Nephron progenitor cell (in vitro differentiated cells): Measurements from ENCODE around the gene SPOCD1.

Experiments
- DNase-seq: peaks from one replicate; pipeline ENCODE4 v3.0.0; 2021
- H3K27ac Mint-ChIP-seq: 2 replicates; pipeline ENCODE4 v1.8.0; 2021; ENCODE audit warnings: mild to moderate bottlenecking, moderate library complexity, mixed read lengths
- H3K27me3 Mint-ChIP-seq: 2 replicates; pipeline ENCODE4 v1.8.0; 2021; ENCODE audit warnings: mild to moderate bottlenecking, low read depth, mixed read lengths; ENCODE audit not compliant: poor library complexity
- H3K36me3 Mint-ChIP-seq: 2 replicates; pipeline ENCODE4 v1.8.0; 2021; ENCODE audit warnings: low read depth, mixed read lengths
- H3K4me1 Mint-ChIP-seq: 2 replicates; pipeline ENCODE4 v1.8.0; 2021; ENCODE audit warnings: mixed read lengths
- H3K4me3 Mint-ChIP-seq: 2 replicates; pipeline ENCODE4 v1.8.0; 2021; ENCODE audit warnings: mild to moderate bottlenecking, moderate library complexity, mixed read lengths
- H3K9me3 Mint-ChIP-seq: 2 replicates; pipeline ENCODE4 v1.8.0; 2021; ENCODE audit warnings: mild to moderate bottlenecking, moderate library complexity, mixed read lengths
- CTCF ChIP-seq: fragments of 200-600 bp; sonication (generic); IDR thresholded peaks from 2 replicates; pipeline ENCODE4 v1.5.0; 2021; ENCODE audit warnings: antibody characterized with exemption

Gene SPOCD1

GRCh38 chr1:31757204-31757679 is 58.6 kb downstream of the SPOCD1 start:
- no peak overlapping the region for H3K4me3 Mint-ChIP-seq
- no peaks in the 10 kb centered on the region for H3K9me3 Mint-ChIP-seq
- H3K27me3 Mint-ChIP-seq, result peaks cover 13% of the 10 kb centered on the region
- peaks cover 65% of the 10 kb centered on the region for H3K4me1 Mint-ChIP-seq
- TF ChIP-seq CTCF, result no peak
- no peaks in the 10 kb centered on the region for H3K36me3 Mint-ChIP-seq
- no peak overlapping the region for H3K27ac Mint-ChIP-seq
- no peak for DNase-seq

DNA sequence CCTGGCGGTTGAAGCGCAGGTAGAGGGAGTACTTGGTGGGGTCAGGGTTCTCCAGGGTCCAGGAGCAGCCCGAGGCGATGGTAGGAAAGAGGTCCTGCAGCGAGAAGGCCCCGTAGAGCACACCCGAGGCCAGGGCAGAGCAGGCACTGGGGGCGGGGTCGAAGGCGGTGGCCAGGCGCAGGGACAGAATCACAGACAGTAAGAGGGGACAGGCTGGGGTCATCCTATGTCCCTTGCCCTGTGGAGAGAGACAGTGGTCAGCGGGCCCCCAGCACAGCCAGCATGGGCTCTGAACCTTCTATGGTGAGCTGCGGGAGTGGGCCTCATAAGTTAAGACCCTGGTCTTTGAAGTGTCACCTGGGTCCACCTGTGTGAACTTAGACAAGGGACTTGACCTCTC is 59.2 kb downstream of the SPOCD1 start:
- Mint-ChIP-seq H3K27me3 (peaks cover 6% of the 10 kb centered on the region), H3K36me3 (no peaks in the 10 kb centered on the region), H3K9me3 (no peaks in the 10 kb centered on the region), H3K4me1 (peaks cover 65% of the 10 kb centered on the region), H3K4me3 (no peak overlapping the region), H3K27ac (no peak overlapping the region)
- TF ChIP-seq CTCF, result no peak
- DNase-seq, result no peak

DNA sequence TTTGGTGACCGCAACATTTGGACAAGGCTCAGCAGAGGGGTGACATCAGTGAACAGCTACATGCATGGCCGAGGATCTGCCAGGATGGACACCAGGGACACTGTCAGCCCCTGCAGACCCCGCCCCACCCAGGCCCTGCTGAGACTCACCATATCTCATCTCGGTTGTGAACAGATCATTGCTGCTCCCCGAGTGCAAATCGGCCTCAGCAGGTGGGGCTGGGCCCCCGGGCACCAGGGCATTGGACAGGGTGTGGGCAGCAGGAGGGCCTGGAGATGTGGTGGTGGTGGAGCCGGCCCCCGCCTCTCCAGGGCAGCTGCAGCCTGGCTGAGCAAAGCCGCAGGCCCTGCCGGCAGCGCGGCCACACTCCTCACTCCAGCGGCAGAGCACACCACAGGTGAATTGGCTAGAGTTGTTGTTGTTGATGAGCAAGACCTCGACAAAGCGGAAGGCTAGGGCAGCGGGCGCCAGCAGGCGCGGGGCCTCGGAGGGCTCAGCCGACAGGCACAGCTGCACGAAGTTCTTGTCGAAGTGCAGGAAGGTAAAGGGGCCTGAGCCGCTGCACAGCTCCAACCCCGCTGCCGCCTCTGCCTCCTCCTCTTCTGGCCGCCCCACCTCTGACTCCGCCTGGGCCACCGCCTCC is 59.9 kb downstream of the SPOCD1 start:
- no peaks in the 10 kb centered on the region for H3K9me3 Mint-ChIP-seq
- no peak for TF ChIP-seq CTCF
- H3K4me3 Mint-ChIP-seq, result no peak overlapping the region
- no peak for DNase-seq
- no peak overlapping the region for H3K27ac Mint-ChIP-seq
- peaks cover 3% of the 10 kb centered on the region for H3K27me3 Mint-ChIP-seq
- H3K4me1 Mint-ChIP-seq, result peaks cover 65% of the 10 kb centered on the region
- no peaks in the 10 kb centered on the region for H3K36me3 Mint-ChIP-seq

DNA sequence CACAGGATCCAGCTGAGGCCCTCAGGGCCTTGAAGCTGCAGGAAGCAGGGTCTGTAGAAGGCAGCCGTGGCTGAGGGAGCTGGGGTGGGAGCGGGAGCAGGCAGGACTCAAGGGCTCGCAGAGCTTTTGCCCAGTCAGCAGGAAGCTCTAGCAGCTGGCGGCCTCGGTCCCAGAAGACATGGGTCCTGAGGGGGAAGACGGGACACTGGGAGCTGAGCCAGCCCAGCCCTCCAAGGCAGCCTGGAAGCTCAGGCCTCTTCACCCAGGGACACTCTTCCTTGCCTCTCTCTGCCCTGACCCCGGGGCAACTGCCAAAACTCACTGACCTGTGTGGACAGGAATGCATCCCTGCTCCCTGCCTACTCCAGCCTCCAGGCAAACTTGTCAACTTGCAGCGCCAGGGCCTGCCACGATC is 60.6 kb downstream of the SPOCD1 start:
- no peak overlapping the region for H3K27ac Mint-ChIP-seq
- no peak for TF ChIP-seq CTCF
- no peak for DNase-seq
- no peak overlapping the region for H3K4me3 Mint-ChIP-seq
- peaks cover 71% of the 10 kb centered on the region for H3K4me1 Mint-ChIP-seq
- peaks cover 3% of the 10 kb centered on the region for H3K27me3 Mint-ChIP-seq
- H3K36me3 Mint-ChIP-seq, result no peaks in the 10 kb centered on the region
- no peaks in the 10 kb centered on the region for H3K9me3 Mint-ChIP-seq

- Mint-ChIP-seq H3K36me3 (no peaks in the 10 kb centered on the region), H3K27ac (no peak overlapping the region), H3K4me3 (no peak overlapping the region), H3K27me3 (peaks cover 3% of the 10 kb centered on the region), H3K4me1 (peaks cover 69% of the 10 kb centered on the region), H3K9me3 (no peaks in the 10 kb centered on the region)
- DNase-seq, result no peak
- TF ChIP-seq CTCF, result no peak
Measured at GRCh38 chr1:31754397-31754796, 61.4 kb downstream of the SPOCD1 start.

DNA sequence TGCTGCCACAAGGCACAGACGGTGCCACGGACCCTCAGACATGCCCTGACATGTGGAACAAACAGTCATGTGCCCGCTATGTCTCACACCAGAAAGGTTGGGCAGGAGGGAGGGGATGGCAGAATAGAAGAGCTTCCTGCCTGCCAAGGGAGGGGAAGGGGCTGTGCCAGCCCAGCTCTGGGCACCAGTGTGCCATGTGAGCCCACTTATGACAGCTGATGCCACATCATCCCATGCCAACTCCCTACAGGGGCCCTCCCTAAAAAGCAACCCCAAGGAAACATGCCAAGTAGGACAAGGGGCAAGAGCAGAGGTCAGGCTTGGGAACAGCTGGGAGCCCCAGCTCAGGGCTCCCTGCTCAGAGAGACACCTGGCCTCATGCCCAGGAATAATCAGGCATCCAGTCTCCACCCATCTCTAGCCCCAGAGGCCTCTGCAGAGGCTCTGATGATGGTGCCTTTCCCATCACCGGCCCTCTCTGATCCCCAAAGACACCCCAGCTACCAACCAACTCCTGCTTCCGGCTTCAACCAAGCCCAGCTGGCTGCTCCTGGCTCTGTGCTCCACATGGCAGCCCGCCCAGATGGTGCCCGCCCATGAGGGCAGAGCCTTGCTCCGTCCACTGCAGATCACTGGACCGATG is 62.0 kb downstream of the SPOCD1 start:
- no peak for DNase-seq
- Mint-ChIP-seq H3K27me3 (peaks cover 3% of the 10 kb centered on the region), H3K4me1 (peaks cover 68% of the 10 kb centered on the region), H3K9me3 (no peaks in the 10 kb centered on the region), H3K27ac (no peak overlapping the region), H3K4me3 (no peak overlapping the region), H3K36me3 (no peaks in the 10 kb centered on the region)
- TF ChIP-seq CTCF, result no peak
